Gastroesophageal sphincter (tissue), 3 donors: ENCODE results near the gene DAAM1.

Experiments used
- POLR2A ChIP-seq, 2 donors: fragments of 450-650 bp; IDR thresholded peaks; one replicate each; pipeline ENCODE4 v1.6.1; 2017; ENCODE audit warnings: antibody characterized with exemption in 2 of 2, mild to moderate bottlenecking in 2 of 2, moderate library complexity in 1 of 2
- POLR2AphosphoS5 ChIP-seq: sonication (generic); formaldehyde crosslinking; IDR thresholded peaks from one replicate; pipeline ENCODE4 v1.6.1; 2017; ENCODE audit warnings: antibody characterized with exemption
- TF ChIP-seq, protein P1 (sequence below), 4 experiments: fragments of 200-600 bp in 2 of 4; fragments of 450-650 bp in 2 of 4; sonication (generic) in 1 of 4; IDR thresholded peaks; one replicate each; pipeline ENCODE4 v1.5.1; 2017 to 2019; ENCODE audit warnings: antibody characterized with exemption in 4 of 4, mild to moderate bottlenecking in 2 of 4, moderate library complexity in 2 of 4

DNA sequence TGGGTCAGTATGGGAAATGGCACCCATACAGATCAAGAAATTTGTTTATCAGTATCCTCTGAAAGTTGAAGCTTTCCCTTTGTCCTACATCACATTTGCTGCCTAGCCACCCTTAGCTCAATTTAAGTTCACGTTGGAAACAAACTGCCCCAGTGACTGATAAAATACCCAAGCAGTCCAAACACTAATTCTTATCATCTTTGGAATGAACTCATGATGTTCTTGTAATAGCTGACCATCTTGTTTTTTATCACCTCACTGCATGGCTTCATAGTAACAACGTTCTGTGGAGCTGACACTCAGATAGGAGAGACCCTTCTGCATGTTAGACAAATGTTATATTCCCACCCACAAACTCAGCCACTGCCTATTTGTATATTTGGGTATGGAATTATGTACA, 183.3 kb downstream of the DAAM1 start:
- TF ChIP-seq, protein P1, sequence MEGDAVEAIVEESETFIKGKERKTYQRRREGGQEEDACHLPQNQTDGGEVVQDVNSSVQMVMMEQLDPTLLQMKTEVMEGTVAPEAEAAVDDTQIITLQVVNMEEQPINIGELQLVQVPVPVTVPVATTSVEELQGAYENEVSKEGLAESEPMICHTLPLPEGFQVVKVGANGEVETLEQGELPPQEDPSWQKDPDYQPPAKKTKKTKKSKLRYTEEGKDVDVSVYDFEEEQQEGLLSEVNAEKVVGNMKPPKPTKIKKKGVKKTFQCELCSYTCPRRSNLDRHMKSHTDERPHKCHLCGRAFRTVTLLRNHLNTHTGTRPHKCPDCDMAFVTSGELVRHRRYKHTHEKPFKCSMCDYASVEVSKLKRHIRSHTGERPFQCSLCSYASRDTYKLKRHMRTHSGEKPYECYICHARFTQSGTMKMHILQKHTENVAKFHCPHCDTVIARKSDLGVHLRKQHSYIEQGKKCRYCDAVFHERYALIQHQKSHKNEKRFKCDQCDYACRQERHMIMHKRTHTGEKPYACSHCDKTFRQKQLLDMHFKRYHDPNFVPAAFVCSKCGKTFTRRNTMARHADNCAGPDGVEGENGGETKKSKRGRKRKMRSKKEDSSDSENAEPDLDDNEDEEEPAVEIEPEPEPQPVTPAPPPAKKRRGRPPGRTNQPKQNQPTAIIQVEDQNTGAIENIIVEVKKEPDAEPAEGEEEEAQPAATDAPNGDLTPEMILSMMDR (IDR thresholded peaks at IDR 0.05): no peak
- TF ChIP-seq POLR2A (IDR thresholded peaks at IDR 0.05): no peak
- no peak for TF ChIP-seq POLR2AphosphoS5
